GM18909 (cell line): ENCODE data around the gene ITSN1.

Source experiments
- ATAC-seq: cut with Tn5 transposase; IDR thresholded peaks from one replicate; pipeline ENCODE4 v1.9.1; 2021; ENCODE audit warnings: mild to moderate bottlenecking; ENCODE audit not compliant: unreplicated experiment, poor library complexity

The ITSN1 gene

DNA sequence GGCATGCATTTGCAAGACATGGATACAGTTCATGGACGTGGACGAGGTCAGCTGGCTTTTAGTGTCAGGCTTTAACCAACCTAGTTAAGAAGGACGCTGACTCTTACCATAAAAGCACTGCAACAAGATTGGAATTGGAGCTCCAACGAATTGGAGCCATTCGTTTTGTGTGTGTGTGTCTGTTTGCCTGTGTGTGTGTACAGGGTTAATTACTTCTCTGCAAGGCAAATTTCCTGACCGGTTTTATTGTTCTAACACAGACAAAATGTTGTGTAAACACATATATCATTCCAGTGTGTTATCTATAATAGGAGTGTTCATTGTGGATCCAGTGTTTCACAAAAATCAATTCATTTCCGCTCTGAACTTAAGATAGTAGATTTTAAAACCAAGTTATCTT is 7.9 kb downstream of the ITSN1 start:
- ATAC-seq: no peak

DNA sequence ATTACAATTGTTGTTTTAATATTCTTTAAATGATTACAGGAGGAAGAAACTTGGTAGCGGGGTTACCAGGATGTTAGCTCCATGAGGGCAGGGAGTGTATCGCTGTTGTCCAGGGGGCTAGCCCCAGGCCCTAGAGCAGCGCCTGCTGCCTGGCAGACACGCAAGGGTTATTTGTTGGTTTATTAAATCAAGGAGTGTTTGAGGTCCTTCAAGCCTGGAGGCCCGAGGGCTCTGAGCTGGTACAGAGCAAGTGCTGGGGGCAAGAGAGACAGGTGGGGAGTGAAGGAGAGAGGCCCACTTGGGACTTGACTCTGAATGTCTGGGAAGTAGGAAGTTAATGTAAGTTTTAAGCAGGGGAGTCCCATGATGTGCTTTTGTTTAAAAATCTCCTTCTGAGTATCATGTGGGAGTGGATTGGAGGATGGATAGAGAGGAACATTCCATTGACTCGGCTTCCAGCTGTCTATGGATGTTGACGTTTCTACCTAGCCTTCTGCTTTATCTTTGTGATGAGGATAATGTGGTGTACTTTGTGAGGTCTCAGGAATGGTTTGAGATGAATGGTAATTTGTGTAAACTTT is 8.7 kb downstream of the ITSN1 start:
- ATAC-seq: no peak

DNA sequence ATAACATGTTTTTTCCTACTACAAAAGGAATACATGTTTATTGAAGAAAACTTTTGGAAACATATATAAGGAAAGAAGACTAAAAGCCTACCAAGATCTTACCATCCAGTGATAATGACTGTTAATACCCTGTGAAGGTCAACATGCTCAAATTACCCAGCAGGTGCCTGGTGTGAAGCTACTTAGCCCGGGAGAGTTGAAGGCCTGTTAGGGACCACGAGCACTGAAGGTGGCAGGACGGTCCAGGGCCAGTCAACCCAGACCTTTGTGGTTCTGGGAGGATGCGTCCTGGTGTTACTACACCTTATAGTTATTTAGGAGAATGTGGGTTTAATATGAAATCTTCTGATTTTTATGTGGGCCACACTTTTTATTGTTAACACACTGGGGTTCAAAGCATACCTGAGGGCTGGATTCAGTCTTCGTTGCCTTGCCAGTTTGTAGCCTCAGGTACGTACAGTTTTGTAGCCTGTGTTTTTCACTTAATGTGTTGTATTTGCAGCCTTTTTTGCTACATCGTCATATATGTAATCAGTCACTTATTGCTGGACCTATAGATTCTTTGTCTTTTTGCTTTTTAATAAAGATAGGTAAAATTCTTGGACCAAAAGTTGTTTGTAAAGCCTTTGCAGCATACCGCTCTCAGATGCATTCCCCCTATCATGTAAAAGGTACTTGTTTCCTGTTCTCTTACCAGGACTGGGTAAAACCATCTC is 9.8 kb downstream of the ITSN1 start:
- ATAC-seq: no peak

DNA sequence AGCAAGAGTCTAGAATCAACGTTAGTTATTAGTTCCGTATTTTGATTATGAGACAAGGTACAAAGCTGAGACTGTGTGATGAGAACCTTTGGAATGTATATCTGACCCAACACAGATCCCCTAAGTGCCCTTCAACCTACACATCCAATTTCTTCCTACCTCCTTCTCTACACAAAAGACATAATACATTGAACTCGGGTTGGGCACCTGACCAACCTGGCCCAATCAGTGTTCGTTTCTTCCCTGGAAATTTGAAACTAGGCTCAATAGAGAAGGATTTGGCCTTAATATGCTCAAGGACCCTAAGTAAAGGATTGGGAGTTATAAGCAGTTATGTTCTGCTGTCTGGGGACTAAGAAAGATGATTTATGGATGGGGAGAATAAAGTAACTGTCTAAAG is 12.1 kb downstream of the ITSN1 start:
- ATAC-seq: no peak

DNA sequence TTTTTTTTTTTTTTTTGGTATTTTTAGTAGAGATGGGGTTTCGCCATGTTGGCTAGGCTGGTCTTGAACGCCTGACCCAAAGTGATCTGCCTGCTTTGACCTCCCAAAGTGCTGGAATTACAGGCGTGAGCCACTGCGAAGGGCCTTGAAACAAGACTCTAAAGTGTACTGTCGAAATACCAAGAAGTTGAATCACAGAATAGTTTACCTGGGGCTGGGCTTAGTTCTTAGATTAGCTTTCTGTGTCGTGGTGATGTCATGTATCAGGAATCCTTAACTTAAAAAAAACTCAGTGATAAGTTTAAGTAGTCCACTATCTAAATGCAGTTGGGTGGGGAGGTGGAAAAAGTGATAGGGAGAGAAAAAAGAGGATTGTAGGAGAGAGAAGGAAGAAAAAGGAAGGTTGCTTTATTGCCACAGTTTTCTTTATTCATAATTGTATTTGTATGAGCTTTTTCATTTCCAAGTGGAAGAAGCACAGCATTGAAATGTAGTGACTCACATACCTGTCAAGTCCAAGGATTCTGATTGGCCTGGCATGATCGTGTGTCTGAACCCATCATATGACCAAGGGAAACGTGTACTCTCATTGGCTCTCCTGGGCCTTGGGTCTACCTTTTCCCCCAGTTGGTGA is 13.4 kb downstream of the ITSN1 start:
- no peak for ATAC-seq

DNA sequence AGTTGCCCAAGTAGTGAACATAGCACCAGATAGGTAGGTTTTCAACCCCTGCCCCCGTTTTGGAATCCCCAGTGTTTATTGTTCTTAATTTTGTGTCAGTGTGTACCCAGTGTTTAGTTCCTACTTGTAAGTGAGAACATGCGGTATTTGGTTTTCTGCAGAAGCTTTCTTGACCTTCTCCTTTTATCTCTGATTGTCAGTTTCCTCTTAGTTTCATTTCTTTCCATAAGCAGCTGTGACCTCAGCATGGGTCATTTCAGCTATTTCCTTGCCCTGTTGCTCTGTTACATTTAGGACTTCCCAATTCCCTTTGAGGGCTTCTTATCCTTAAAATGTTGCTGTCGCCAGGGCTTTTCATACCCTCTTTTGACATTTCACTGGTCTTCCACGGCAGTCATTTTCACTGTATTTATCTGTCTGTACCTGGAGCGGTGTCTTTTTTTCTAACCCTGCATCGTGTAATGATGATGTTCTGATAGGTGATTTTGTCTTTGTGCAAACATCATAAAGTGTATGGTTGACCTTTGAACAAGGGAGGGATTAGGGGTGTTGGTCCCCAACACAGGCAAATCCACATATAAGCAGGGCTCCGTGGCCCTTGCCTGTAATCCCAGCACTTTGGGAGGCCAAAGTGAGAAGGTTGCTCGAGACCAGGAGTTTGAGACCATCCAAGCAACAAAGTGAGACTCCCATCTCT is 15.0 kb downstream of the ITSN1 start:
- ATAC-seq: no peak

DNA sequence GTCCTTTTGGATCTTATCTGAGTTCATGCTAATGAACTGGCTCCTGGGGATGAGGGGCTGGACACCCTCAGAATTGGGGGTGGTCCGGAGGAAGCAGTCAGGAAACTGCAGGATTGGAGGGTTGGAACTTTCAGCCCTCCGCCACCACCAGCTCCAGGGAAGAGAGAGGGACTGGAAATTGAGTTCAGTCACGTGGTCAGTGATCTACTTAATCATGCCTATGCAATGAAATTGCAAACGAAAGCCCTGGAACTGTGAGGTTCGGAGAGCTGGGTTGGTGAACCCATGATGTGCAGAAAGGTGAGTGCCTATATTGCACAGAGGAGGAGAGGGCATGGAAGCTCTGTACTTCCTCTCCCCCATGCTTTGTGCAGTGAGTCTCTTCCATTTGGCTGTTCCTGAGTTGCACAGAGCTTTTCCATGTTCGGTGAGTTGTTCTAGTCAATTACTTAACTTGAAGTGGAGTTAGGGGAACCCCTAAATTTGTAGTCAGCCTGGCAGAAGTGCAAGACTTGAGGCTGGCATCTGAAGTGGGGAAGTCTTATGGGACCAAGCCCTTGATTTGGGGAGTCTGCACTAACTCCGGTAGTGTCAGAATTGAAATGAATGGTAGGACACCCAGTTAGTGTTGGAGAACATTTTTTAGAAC is 16.7 kb downstream of the ITSN1 start:
- no peak for ATAC-seq

DNA sequence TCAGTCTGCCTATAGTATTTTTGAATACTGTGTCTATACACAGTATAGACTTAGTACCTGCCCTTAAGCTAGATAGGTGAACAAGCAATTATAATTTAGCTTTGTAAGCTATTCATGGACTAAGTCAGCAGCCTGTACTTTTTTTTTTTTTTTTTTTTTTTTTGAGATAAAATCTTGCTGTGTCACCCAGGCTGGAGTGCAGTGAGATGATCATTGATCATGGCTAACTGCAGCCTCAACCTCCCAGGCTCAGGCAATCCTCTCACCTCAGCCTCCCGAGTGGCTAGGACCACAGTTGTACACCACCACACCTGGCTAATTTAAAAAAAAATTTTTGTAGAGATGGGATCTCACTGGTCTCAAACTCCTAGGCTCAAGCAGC is 17.3 kb downstream of the ITSN1 start:
- no peak for ATAC-seq

DNA sequence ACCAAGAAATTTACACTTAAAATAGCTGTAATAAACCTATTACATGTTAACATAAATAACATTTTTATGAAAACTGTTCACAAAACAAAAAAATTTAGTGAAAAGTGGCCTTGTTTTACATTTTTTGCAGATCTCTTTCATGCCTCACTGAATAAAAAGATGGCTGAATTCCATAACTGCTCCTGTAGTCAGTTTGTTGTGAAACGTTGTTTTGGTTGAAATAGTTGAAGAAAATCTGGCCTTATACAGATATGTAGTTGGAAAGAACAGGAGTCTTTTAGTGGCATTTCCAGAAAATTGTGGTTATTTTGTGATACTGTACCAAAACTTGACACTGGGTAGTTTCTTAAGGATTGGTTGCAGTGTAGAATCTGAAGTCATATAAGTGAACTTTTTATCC is 18.1 kb downstream of the ITSN1 start:
- ATAC-seq: no peak

DNA sequence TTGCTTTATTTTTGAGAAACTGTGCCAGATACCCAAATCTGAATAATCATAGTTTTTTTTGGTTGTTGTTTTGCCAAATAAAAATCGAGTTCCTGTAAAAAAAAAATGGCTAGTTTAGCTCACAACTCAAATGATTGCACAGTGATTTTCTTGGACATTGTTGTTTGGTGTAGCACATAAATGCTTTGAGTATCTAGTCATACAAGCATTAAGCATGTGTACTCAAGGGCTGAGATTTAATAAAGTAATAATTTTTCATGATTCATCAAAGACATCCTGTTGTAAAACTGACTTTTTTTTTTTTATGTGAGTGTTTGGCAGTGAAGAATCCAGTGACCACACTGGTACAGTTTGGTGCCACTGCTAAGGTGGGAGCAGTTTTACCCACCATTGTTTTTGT is 18.8 kb downstream of the ITSN1 start:
- no peak for ATAC-seq

DNA sequence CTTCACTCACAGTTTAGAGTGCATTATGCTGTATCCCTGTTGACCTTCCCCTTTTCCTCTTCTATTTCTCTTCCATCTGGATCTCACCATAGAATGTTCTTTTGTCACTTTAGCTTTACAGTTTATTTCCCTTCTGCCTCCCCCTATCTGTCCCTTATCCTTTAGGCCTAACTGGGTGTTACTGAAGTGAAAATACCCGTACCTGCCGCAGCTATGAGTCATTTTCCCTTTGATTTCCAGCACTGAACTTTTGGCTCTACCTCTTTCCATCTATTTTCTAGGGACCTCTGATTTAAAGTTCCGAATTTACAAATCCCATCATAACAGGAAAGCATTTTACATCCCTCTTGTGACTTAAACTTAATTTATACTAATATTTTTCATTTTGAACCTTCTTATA is 19.7 kb downstream of the ITSN1 start:
- ATAC-seq: no peak

DNA sequence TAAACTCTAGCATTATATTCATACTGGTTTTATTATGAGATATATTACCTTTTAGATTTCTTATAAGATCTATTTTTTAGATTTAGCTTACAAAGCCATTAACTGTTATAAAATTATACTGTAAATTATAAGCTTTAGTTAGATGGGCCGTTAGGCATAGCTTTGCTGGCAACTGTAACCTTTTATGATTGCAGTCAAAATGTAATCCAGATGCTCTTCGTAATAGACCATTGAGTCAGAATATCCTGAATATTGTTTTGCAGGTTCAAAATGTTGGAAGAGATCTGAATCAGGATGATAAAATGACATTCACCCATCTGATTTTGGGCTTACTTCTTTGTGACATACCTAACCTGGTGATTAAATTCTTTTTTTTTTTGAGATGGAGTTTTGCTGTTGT is 20.9 kb downstream of the ITSN1 start:
- no peak for ATAC-seq

DNA sequence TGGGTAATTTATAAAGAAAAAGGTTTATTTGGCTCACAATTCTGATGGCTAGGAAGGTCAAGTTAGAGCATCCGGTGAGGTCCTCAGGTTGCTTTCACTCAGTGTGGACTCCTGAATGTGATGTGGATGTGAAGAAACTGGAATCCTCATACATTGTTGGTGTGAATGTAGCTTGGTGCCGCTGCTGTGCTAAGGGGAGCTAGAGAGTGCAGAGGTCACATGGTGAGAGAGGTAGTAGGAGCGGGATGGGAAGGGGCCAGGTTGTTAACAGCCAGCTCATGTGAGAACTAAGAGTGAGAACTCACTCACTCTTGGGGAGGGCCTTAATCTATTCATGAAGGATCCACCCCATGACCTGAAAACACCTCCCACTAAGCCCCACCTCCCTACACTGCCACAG is 21.8 kb downstream of the ITSN1 start:
- no peak for ATAC-seq

DNA sequence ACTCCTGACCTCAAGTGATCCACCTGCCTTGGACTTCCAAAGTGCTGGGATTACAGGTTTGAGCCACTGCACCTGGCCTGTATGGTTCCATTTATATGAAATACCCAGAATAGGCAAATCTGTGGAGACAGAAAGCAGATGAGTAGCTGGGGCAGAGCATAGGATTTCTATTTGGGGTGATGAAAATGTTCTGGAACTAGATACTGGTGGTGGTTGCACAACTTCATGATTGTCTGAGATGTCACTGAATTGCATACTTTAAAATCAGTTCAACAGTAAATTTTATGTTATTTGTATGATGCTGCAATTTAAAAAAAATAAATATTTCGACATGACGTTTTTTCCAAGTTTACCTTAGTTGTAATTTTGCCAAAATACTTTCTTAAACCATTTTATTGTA is 23.9 kb downstream of the ITSN1 start:
- ATAC-seq: no peak

DNA sequence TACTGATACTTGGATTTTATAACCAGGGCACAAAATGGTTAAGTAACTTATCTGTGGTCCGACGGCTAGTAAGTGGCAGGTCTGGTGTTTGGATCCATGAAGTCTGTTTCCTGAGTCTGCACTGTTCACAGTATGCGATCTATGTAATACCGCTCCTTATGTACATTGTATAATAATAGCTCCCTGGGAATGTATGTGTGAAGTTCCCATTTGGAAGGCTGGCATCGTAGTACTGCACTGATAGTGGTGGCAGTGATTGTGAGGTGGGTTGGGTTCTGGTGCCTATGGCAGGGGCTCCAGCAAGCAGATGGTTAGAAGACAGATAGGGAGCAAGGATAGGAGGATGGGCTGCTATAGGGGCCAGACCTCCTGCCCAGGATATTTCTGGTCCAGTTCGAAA is 25.3 kb downstream of the ITSN1 start:
- no peak for ATAC-seq

DNA sequence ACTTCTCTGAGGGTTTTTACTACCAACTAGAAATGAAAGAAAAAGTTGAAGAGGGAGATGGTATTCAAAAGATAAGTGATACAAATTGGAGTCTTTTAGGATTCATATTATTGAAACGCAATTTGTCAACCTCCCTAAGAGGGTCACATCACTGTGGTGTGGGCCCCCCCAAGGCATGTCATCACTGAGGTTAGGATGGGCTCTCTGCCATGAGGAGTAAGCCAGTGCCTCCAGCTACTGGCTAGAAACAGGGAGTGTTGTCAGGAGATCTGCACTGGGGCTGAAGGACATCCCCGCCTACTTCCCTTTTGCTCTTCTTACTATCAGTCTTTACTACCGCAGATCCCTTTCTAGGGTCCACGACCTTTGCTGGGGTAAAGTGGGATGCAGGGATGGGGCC is 25.9 kb downstream of the ITSN1 start:
- no peak for ATAC-seq

DNA sequence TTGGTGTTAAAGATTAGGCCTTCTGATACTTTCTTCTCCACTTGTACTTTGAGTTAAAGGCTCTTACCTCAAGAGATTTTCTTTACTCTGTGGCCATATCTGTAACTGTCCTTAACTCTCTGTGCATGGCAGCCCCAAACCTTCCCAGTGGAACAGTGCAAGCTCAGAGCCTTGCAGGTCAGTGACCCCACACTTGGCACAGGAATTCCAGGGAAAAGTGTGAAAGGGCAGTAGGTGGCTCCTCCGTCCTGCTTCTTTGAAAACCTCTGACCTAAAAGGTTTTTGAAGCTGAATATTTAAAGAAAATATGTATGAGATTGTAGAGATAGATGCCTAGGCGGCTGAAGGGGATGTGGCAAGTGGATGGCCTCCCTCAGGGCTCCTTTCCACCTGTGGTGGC is 26.3 kb downstream of the ITSN1 start:
- ATAC-seq: no peak

DNA sequence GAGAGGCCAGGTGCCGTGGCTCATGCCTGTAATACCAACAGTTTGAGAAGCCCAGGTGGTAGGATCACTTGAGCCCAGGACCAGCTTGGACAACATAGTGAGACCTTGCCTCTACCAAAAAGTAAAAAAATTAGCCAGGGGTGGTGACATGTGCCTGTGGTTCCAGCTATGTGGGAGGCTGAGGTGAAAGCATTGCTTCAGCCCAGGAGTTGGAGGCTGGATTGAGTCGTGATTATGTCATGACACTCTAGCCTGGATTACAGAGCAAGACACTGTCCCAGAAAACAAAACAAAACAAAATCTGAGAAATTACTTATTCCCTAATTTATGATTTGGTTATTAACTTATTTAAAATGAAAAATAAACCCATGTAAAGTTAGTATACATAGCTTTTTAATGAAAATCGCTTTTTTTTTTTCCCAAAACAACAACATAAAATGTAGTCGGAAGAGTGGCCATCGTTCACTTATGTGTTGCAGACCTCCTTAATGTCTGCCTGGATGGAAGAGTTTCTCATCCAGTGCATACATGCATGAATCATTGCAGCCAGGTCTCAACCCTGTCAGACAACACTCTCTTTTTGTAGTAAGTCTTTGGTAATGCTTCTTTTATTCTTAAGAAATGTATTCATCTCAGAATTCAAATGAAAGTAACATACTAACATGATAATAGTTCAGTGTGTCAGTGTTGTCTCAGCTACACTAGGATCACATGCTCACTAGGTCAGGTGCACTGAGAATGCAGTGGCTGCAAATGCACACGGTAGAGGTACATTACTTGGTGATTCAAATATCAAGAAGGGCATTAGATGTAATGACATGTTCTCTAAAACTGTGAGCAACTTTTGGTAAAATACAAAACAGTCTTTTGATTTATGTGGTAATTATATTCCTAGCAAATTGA is 28.0 kb downstream of the ITSN1 start:
- ATAC-seq: no peak

DNA sequence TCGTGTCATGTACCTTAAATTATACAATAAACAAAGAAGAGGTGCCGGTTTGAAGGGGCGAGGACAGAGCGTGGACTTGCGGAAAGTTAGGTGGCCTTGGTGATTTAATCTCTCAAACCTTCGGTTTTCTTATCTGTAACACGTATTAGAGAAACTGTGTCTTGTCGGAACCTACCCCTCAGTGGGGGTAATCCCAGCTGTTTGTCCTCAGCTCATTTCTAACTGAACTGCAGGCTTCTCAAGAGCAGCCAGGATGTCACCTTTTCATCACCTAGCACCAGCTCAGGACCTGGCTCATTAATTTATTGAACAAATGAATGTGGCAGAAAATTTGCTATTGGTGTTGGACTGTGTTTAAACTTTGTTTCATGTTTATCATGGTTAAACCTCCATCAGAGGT is 31.2 kb downstream of the ITSN1 start:
- no peak for ATAC-seq

DNA sequence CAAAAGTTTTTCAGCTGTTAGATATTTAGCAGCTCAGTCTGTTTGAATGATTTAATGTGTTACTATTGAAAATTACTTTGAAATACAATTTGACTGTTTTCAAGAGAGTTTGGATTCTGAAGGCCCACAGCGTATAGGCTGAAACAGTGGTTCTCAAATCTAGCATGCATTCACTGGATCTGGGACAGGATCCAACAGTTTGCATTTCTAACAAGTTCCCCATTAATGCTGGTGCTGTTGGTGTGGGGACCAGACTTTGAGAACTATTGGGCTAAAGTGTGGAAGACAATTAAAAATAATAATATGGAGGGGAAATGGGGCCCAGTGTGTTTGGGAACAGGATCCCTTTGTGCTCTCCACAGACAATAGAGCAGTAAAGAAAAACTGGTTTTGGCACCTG is 31.9 kb downstream of the ITSN1 start:
- ATAC-seq: no peak
